Activated CD8-positive, alpha-beta memory T cell treated with anti-CD3 and anti-CD28 coated beads, Interleukin-2, amount 50 U/mL, for 24 hours (primary cell): ENCODE measurements around the gene WDR45B.

Source experiments
- DNase-seq: peaks from one replicate; pipeline ENCODE4 v3.0.0-alpha.2; 2020; ENCODE audit errors: extremely low read depth

WDR45B gene

GRCh38 chr17:82648165-82648668, at the start of gene WDR45B:
Gene WDR45B (minus strand): TSS chr17:82648444. CDS start chr17:82648340, 104 bp downstream.
- peak; percentile 68 for DNase-seq

- DNase-seq: no peak
Observed at GRCh38 chr17:82697808-82698064, 49.5 kb upstream of the WDR45B start.

DNA sequence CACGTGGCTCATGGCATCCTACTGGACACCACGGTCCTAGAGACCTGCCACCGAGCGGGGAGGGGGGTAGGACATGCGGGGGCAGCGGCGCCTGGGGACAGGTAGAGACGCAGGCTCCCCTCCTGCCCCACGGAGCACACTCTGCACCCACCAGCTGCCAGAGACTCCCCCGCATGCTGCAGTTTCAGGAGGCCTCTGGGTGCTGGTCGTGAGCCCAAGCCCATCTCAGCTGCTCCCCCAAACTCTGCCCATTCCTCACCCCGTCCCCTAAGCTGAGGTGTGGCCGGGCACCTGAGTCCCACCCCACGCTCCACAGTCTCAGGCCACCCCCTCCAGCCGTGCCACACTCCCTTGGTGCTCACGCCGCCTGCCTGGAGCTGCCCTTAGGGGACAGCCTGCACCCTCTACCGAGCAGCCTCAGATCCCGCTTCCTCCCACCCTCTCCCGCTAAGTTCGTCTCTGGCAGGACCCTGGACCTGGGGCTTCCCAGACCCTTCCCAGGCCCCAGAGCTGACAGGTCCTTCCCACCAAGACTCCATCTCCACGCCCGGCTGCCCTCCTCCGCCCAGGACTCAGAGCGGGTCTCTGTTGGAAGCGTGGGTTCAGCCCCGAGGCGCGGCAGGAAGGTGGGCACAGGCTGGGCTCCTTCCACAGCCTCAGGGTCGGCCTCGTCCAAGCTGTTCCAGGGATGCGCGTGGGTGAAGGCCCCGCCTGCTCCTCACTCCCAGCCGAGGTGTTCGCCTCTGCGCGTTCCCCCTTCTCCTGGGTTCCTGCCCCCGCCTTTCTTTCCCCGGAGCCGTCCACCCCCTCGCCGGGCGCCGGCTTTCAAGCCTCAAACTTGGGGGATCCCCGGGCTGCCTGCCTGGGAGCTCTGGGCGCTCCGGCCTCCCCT, 48.9 kb upstream of the WDR45B start:
- DNase-seq: no peak

- DNase-seq: no peak
Observed at GRCh38 chr17:82696259-82696658, 48.0 kb upstream of the WDR45B start.

GRCh38 chr17:82694647-82695046, 46.4 kb upstream of the WDR45B start:
- DNase-seq: no peak

DNA sequence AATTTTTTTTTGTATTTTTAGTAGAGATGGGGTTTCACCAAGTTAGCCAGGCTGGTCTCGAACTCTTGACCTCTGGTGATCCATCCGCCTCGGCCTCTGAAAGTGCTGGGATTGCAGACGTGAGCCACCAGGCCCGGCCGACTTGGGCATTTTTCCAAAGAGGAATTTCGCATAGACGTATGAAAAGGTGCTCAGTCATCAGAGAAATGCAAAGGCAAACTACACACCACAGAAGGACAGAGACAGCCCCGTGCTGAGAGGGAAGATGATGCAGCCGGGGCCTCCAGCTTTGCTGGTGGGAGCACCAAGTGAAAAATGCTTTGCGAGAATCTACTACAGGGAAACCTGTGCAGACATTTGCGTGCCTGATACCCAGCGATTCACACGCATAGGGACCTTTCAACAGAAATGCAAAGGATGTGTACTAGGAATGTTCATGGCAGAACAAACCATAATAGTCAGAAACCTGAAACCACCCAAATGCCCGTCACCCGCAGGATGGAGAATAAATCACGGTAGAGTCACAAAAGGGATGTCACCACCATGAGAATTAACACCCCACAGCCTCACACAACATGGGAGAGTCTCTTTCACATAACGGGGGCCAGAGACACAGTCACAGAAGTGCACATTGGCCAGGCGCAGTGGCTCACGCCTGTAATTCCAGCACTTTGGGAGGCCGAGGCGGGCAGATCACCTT, 45.1 kb upstream of the WDR45B start:
- DNase-seq: no peak

- DNase-seq: no peak
Observed at GRCh38 chr17:82692268-82692667, 44.0 kb upstream of the WDR45B start.

- no peak for DNase-seq
Observed at GRCh38 chr17:82691714-82692113, 43.5 kb upstream of the WDR45B start.

GRCh38 chr17:82690786-82691489, 42.7 kb upstream of the WDR45B start:
- no peak for DNase-seq

DNA sequence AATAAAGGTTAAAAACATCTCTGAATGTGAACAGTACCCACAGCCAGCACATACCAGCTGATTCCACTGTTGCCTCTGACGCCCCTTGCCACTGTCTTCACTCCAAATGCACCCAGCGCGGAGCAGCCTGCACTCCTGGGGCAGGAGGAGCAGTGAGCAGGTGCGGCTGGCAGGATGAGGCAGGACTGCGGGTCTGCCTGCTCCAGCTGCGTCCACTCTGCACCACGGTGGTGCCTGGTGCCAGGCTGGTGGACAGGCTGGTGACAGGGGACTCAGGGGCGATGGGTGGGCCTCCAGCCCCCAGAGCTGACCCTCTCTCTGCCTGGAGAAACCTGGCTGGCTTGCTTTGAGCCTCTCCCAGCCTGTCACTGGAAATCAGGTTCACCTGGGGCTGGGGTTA, 40.8 kb upstream of the WDR45B start:
- no peak for DNase-seq

- DNase-seq: no peak
Observed at GRCh38 chr17:82687871-82688270, 39.6 kb upstream of the WDR45B start.

GRCh38 chr17:82687375-82687861, 39.2 kb upstream of the WDR45B start:
- DNase-seq: no peak

GRCh38 chr17:82686366-82687324, 38.4 kb upstream of the WDR45B start:
- no peak for DNase-seq

DNA sequence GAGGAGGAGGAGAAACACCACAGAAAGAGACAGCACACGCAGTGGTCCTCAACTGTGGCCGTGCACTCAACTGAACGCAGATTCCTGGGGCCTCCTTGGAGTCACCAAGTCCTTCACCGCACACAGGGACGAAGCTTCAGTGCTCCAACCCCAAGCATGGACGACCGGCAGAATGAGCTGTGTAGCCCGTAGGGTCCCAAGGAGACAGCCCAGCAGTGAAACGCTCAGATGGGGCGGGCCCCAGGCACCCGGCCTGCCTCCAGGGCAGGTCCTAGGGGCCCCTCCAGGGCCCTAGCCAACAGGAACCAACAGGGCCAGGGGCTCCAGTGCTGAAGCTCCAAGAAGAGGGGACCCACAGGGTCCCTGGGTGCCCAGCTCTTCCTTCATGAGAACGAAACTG, 37.0 kb upstream of the WDR45B start:
- DNase-seq: no peak

GRCh38 chr17:82684228-82684841, 36.1 kb upstream of the WDR45B start:
- no peak for DNase-seq

- DNase-seq: no peak
Observed at GRCh38 chr17:82683534-82683933, 35.3 kb upstream of the WDR45B start.

DNA sequence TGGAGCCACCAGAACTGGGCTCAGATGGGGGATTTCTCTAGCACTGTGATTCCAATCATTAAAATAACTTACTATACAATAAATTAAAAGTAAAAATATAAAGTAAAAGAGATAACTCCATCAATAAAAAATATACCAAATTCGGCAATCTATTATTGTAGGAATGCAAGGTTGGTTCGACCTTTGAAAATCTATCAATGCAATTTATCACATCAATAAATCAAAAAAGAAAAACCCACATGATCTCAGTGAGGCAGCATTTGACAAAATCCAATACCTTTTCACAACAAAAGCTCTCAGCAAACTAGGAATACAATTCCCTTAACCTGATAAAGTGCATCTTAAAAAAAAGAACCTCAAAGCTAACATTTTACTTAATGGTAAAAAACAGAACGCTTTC, 33.3 kb upstream of the WDR45B start:
- DNase-seq: no peak

- no peak for DNase-seq
Observed at GRCh38 chr17:82679586-82680465, 31.6 kb upstream of the WDR45B start.

DNA sequence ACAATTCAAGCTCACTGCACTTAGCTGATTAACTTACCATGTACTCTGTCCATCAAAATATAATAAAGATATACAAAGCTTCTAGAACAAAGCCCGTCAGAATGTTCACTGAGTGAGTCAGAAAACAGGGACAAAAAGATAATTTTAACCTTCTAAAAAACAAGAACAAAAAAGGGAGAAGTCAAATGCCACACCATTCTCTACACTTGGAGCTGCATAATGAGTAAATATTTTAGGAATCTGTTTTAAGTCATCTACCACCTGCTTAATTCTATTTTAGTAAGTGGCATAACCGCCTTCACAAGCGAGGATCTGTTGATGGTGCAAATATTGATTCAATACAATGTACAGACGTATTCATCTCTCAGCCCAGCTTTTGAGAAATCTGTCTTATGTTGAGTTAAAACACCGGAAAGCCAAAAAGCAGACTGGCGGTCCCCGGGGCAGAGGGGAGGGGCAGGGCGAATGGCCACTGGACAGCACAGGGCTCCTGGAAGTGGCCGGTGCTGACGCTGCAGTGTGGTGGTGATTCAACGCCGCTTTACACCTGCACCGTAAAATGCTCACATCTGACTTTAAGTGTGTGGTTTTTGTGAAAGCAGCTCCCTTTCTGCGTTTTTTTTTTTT, 30.1 kb upstream of the WDR45B start:
- no peak for DNase-seq
